ENCODE data around the gene SRPK1. TPM values are rescaled to one million over a fixed set of nuclear protein-coding genes. Genes with fewer than 3 reads are reported as not detected.

Gene SRPK1
- total and polyA plus RNA-seq, 2 of the 13 experiments (the other 11 are each of a cell fraction or from before 2014, with no cell fraction given) = 56.4 to 142 TPM

DNA sequence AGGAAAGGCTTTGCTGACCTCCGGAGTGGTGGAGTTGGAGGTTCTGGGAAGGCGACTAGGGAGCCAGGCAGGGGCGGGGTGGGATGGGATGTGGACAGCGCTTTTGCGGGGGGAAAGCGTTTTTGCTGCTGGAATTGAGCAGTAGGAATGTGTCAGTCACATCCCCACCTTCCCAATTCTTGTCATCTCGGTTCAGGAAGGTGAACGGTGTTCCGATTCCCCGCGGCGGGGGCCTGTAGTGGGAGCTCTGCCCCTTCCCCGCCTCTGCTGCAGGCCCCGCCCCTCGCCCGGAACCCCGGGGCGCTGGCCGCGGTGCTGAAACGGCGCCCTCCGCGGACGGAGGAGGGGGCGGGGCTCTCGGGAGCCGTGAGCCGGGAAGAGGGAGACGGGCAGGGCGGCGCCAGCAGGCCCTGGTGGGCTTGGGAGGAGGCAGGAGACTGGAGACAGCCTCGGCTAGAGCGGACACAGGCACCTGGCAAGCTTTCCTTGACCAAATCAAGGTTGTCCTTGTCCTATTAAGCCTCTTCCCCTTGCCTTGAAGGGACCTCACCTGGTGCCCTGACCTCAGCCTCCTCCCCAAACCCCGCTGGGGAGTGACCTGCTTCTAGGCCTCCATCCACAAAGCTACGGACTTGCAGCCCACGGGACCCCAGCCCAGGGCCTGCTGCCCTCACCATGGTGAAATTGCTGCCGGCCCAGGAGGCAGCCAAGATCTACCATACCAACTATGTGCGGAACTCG lies 115.7 kb downstream of the SRPK1 start, which contains the start of gene LHFPL5 (continued):
- TF ChIP-seq, protein P1, sequence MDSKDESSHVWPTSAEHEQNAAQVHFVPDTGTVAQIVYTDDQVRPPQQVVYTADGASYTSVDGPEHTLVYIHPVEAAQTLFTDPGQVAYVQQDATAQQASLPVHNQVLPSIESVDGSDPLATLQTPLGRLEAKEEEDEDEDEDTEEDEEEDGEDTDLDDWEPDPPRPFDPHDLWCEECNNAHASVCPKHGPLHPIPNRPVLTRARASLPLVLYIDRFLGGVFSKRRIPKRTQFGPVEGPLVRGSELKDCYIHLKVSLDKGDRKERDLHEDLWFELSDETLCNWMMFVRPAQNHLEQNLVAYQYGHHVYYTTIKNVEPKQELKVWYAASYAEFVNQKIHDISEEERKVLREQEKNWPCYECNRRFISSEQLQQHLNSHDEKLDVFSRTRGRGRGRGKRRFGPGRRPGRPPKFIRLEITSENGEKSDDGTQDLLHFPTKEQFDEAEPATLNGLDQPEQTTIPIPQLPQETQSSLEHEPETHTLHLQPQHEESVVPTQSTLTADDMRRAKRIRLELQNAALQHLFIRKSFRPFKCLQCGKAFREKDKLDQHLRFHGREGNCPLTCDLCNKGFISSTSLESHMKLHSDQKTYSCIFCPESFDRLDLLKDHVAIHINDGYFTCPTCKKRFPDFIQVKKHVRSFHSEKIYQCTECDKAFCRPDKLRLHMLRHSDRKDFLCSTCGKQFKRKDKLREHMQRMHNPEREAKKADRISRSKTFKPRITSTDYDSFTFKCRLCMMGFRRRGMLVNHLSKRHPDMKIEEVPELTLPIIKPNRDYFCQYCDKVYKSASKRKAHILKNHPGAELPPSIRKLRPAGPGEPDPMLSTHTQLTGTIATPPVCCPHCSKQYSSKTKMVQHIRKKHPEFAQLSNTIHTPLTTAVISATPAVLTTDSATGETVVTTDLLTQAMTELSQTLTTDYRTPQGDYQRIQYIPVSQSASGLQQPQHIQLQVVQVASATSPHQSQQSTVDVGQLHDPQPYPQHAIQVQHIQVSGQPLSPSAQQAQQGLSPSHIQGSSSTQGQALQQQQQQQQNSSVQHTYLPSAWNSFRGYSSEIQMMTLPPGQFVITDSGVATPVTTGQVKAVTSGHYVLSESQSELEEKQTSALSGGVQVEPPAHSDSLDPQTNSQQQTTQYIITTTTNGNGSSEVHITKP (CRISPR knock-in tag; IDR thresholded peaks at IDR 0.05; ENCODE audit: low read depth) = peak; percentile 87
- peak; percentile 99 for TF ChIP-seq ZNF766 (CRISPR knock-in tag; IDR thresholded peaks at IDR 0.05; ENCODE audit: borderline replicate concordance)
- TF ChIP-seq MTA1 (CRISPR knock-in tag; IDR thresholded peaks at IDR 0.05; ENCODE audit: borderline replicate concordance) = peak; percentile 65; the same call in 1 of the 2 replicates
- peak; percentile 99 for TF ChIP-seq ZNF124 (CRISPR knock-in tag; IDR thresholded peaks at IDR 0.05)
- TF ChIP-seq MTF2 (CRISPR knock-in tag; IDR thresholded peaks at IDR 0.05; ENCODE audit: borderline replicate concordance) = peak; percentile 99
- peak; percentile 64 for TF ChIP-seq ZFY (CRISPR knock-in tag; IDR thresholded peaks at IDR 0.05)
- TF ChIP-seq, protein P2, sequence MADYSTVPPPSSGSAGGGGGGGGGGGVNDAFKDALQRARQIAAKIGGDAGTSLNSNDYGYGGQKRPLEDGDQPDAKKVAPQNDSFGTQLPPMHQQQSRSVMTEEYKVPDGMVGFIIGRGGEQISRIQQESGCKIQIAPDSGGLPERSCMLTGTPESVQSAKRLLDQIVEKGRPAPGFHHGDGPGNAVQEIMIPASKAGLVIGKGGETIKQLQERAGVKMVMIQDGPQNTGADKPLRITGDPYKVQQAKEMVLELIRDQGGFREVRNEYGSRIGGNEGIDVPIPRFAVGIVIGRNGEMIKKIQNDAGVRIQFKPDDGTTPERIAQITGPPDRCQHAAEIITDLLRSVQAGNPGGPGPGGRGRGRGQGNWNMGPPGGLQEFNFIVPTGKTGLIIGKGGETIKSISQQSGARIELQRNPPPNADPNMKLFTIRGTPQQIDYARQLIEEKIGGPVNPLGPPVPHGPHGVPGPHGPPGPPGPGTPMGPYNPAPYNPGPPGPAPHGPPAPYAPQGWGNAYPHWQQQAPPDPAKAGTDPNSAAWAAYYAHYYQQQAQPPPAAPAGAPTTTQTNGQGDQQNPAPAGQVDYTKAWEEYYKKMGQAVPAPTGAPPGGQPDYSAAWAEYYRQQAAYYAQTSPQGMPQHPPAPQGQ (CRISPR knock-in tag; IDR thresholded peaks at IDR 0.05; ENCODE audit: borderline replicate concordance) = no peak
- TF ChIP-seq, protein P3, sequence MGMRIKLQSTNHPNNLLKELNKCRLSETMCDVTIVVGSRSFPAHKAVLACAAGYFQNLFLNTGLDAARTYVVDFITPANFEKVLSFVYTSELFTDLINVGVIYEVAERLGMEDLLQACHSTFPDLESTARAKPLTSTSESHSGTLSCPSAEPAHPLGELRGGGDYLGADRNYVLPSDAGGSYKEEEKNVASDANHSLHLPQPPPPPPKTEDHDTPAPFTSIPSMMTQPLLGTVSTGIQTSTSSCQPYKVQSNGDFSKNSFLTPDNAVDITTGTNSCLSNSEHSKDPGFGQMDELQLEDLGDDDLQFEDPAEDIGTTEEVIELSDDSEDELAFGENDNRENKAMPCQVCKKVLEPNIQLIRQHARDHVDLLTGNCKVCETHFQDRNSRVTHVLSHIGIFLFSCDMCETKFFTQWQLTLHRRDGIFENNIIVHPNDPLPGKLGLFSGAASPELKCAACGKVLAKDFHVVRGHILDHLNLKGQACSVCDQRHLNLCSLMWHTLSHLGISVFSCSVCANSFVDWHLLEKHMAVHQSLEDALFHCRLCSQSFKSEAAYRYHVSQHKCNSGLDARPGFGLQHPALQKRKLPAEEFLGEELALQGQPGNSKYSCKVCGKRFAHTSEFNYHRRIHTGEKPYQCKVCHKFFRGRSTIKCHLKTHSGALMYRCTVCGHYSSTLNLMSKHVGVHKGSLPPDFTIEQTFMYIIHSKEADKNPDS (CRISPR knock-in tag; IDR thresholded peaks at IDR 0.05) = peak; percentile 97
- peak; percentile 100 for TF ChIP-seq SALL1 (CRISPR knock-in tag; IDR thresholded peaks at IDR 0.05)
- peak; percentile 73 for TF ChIP-seq ZNF121 (CRISPR knock-in tag; IDR thresholded peaks at IDR 0.05)
- TF ChIP-seq, protein P4, sequence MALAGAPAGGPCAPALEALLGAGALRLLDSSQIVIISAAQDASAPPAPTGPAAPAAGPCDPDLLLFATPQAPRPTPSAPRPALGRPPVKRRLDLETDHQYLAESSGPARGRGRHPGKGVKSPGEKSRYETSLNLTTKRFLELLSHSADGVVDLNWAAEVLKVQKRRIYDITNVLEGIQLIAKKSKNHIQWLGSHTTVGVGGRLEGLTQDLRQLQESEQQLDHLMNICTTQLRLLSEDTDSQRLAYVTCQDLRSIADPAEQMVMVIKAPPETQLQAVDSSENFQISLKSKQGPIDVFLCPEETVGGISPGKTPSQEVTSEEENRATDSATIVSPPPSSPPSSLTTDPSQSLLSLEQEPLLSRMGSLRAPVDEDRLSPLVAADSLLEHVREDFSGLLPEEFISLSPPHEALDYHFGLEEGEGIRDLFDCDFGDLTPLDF (CRISPR knock-in tag; IDR thresholded peaks at IDR 0.05) = peak; percentile 92
- 0 out of 2 replicates have a peak, but pooled peaks have one; percentile 77 for TF ChIP-seq ZBTB34 (CRISPR knock-in tag; IDR thresholded peaks at IDR 0.05)
- TF ChIP-seq ZNF282 (IDR thresholded peaks at IDR 0.05; ENCODE audit: partially characterized antibody) = no peak
- peak; percentile 97 for TF ChIP-seq MAF1 (CRISPR knock-in tag; IDR thresholded peaks at IDR 0.05; ENCODE audit: borderline replicate concordance)
- peak; percentile 95 for TF ChIP-seq ZBTB42 (CRISPR knock-in tag; IDR thresholded peaks at IDR 0.05)
- TF ChIP-seq ZNF558 (CRISPR knock-in tag; IDR thresholded peaks at IDR 0.05; ENCODE audit: borderline replicate concordance) = peak; percentile 99; the same call in 1 of the 2 replicates
- no peak for TF ChIP-seq ZNF382 (CRISPR knock-in tag; IDR thresholded peaks at IDR 0.05; ENCODE audit: borderline replicate concordance)
- TF ChIP-seq ZNF296 (CRISPR knock-in tag; conservative IDR thresholded peaks at IDR 0.05) = peak; percentile 96
- no peak for TF ChIP-seq HNF4A (CRISPR knock-in tag; IDR thresholded peaks at IDR 0.05)

Measured in HepG2 (cell line).